IMR-90 (cell line): ENCODE results near the gene MROH2A. TPM values are rescaled to one million over a fixed set of nuclear protein-coding genes. Genes with fewer than 3 reads are reported as not detected.
"Not testable (repeated sequence)": the region's sequence is repeated elsewhere in the genome, so short reads cannot be mapped to it uniquely, and the experiment has no call there.

Source experiments
- ATAC-seq: fragments of 200-7000 bp; cut with Tn5 transposase; 2 replicates; pipeline ENCODE4 v1.9.1; 2020; ENCODE audit warnings: low read depth, mild to moderate bottlenecking, moderate library complexity
- BruUV-seq: library from RNA; stranded (reverse); fragments of 400-500 nt; replicated peaks from 2 replicates; lab custom pipeline; 2021; lab: Mats Ljungman, UMichigan
- CTCF ChIA-PET: fragments of 300-600 bp; formaldehyde crosslinking; extraction: SDS; loops from one replicate; lab custom pipeline; 2021; ENCODE audit warnings: antibody characterized with exemption; lab: Yijun Ruan, JAX
- POLR2A ChIA-PET: fragments of 300-600 bp; sonication (Branson Sonifier 250); formaldehyde crosslinking; loops from one replicate; lab custom pipeline; 2022; ENCODE audit warnings: antibody characterized with exemption; ENCODE audit not compliant: unreplicated experiment; lab: Charles Lee
- DNase-seq: peaks from one replicate; pipeline ENCODE4 v3.0.0; 2013
- H2AFZ ChIP-seq: replicated peaks from 2 replicates; pipeline ENCODE3; 2013; ENCODE audit warnings: low read length, mild to moderate bottlenecking; ENCODE audit not compliant: poor library complexity
- H2AK5ac ChIP-seq: 2 replicates; pipeline ENCODE4 v1.6.1; 2013; ENCODE audit warnings: low read depth, low read length, inconsistent platforms
- H2AK9ac ChIP-seq: replicated peaks from 2 replicates; pipeline ENCODE3; 2013; ENCODE audit warnings: mild to moderate bottlenecking, low read depth, low read length, moderate library complexity; ENCODE audit not compliant: poor library complexity
- H2BK120ac ChIP-seq: 2 replicates; pipeline ENCODE4 v1.6.1; 2013; ENCODE audit warnings: low read depth, low read length, inconsistent platforms
- H2BK15ac ChIP-seq: 3 replicates; pipeline ENCODE4 v1.6.1; 2013; ENCODE audit warnings: low read depth, low read length, inconsistent platforms
- H2BK20ac ChIP-seq: 2 replicates; pipeline ENCODE4 v1.6.1; 2013; ENCODE audit warnings: low read depth, mild to moderate bottlenecking, inconsistent platforms, low read length, moderate library complexity
- H2BK5ac ChIP-seq: 2 replicates; pipeline ENCODE4 v1.6.1; 2013; ENCODE audit warnings: mild to moderate bottlenecking, low read depth, low read length, inconsistent platforms; ENCODE audit not compliant: poor library complexity, severe bottlenecking
- H3K14ac ChIP-seq: replicated peaks from 2 replicates; pipeline ENCODE4 v1.6.1; 2013; ENCODE audit warnings: low read depth, low read length, inconsistent platforms
- H3K18ac ChIP-seq: 2 replicates; pipeline ENCODE4 v1.6.1; 2013; ENCODE audit warnings: low read depth, low read length, control low read depth
- H3K23ac ChIP-seq: 2 replicates; pipeline ENCODE4 v1.6.1; 2013; ENCODE audit warnings: low read depth, low read length, inconsistent platforms
- H3K27ac ChIP-seq: 2 replicates; pipeline ENCODE4 v1.5.1; 2013; ENCODE audit warnings: mild to moderate bottlenecking, control low read depth, low read length; ENCODE audit not compliant: insufficient read depth
- H3K27me3 ChIP-seq: 2 replicates; pipeline ENCODE4 v1.6.1; 2013; ENCODE audit warnings: low read length; ENCODE audit not compliant: control insufficient read depth, insufficient read depth
- H3K36me3 ChIP-seq: 2 replicates; pipeline ENCODE4 v1.6.1; 2013; ENCODE audit warnings: low read length, mixed read lengths; ENCODE audit not compliant: control insufficient read depth, insufficient read depth
- H3K4ac ChIP-seq: 2 replicates; pipeline ENCODE4 v1.6.1; 2013; ENCODE audit warnings: low read depth, low read length, inconsistent platforms
- H3K4me1 ChIP-seq: 2 replicates; pipeline ENCODE4 v1.6.1; 2013; ENCODE audit warnings: low read length, mixed read lengths; ENCODE audit not compliant: control insufficient read depth, insufficient read depth
- H3K4me2 ChIP-seq: 2 replicates; pipeline ENCODE4 v1.6.1; 2013; ENCODE audit warnings: low read depth, mild to moderate bottlenecking, control low read depth, low read length, moderate library complexity
- H3K4me3 ChIP-seq: 2 replicates; pipeline ENCODE4 v1.5.1; 2013; ENCODE audit warnings: low read depth, mild to moderate bottlenecking, control low read depth, low read length, moderate library complexity; ENCODE audit not compliant: insufficient read depth
- H3K56ac ChIP-seq: 2 replicates; pipeline ENCODE4 v1.6.1; 2013; ENCODE audit warnings: low read length, inconsistent platforms; ENCODE audit not compliant: insufficient read depth; ENCODE audit errors: extremely low read depth
- H3K79me1 ChIP-seq, 2 experiments: 2 replicates each; pipeline ENCODE4 v1.6.1; 2013; ENCODE audit warnings: low read length in 2 of 2, inconsistent platforms in 1 of 2, low read depth in 1 of 2
- H3K9ac ChIP-seq: 2 replicates; pipeline ENCODE4 v1.6.1; 2013; ENCODE audit warnings: low read depth, low read length, control low read depth
- H3K9me1 ChIP-seq: 2 replicates; pipeline ENCODE4 v1.6.1; 2013; ENCODE audit warnings: low read length, inconsistent platforms; ENCODE audit not compliant: insufficient read depth
- H3K9me3 ChIP-seq: 2 replicates; pipeline ENCODE4 v1.6.1; 2013; ENCODE audit warnings: low read length; ENCODE audit not compliant: control insufficient read depth, insufficient read depth
- H4K20me1 ChIP-seq: 2 replicates; pipeline ENCODE4 v1.6.1; 2013; ENCODE audit warnings: low read length, inconsistent platforms; ENCODE audit not compliant: insufficient read depth
- H4K5ac ChIP-seq: 2 replicates; pipeline ENCODE4 v1.6.1; 2013; ENCODE audit warnings: mild to moderate bottlenecking, low read depth, low read length, control low read depth
- H4K8ac ChIP-seq, 2 experiments: 2 replicates each; pipeline ENCODE4 v1.6.1; 2013; ENCODE audit warnings: low read depth in 2 of 2, low read length in 2 of 2, control low read depth in 1 of 2, inconsistent platforms in 1 of 2
- H4K91ac ChIP-seq: 2 replicates; pipeline ENCODE4 v1.6.1; 2013; ENCODE audit warnings: low read depth, low read length, inconsistent platforms; ENCODE audit not compliant: insufficient read depth
- WGBS, 2 experiments: methylation state at CpG; one replicate each; pipeline versions ENCODE4 v1.1.5 to v1.1.7; 2013; ENCODE audit warnings: missing lambda C conversion rate in 2 of 2; ENCODE audit not compliant: insufficient read length in 1 of 2; ENCODE audit errors: extremely low coverage in 2 of 2; 5-methylcytosine and 5-hydroxymethylcytosine counted together
- dilution Hi-C: fragments of 300-500 bp; cut with HindIII; formaldehyde crosslinking; loops from one replicate; pipeline ENCODE4 v1.14.3; 2018; ENCODE audit warnings: low sequenced_read_pairs; ENCODE audit not compliant: unreplicated experiment
- in situ Hi-C: fragments of 300-500 bp; cut with MboI; formaldehyde crosslinking; loops from 3 replicates; pipeline ENCODE4 v1.14.3; 2019; ENCODE audit warnings: low sequenced_read_pairs, inconsistent platforms, mixed read lengths
- intact Hi-C: fragments of 100-400 bp; cut with micrococcal nuclease; formaldehyde crosslinking; loops from 2 replicates; pipeline ENCODE4 v1.10.0; 2022
- polyA plus RNA-seq, 3 experiments: library from polyadenylated mRNA; depleted of rRNA; stranded (reverse); fragments of >200 nt; gene quantifications; 2 replicates each; pipeline ENCODE4 v1.2.3, GENCODE V29; 2012; ENCODE audit warnings: low replicate concordance in 1 of 3
- total RNA-seq: library from RNA; depleted of rRNA; stranded (reverse); fragments of >200 nt; gene quantifications from 2 replicates; pipeline ENCODE4 v1.2.3, GENCODE V29; 2012

The MROH2A gene
- total and polyA plus RNA-seq, 2 of the 4 experiments (the other 2 are of a cell fraction): not detected

GRCh38 chr2:233872125-233872524 is 94.0 kb downstream of the MROH2A start:
- H2AK5ac ChIP-seq, H3K79me1 ChIP-seq, intact Hi-C loops, H2AFZ ChIP-seq, H4K8ac ChIP-seq, H3K14ac ChIP-seq, H3K36me3 ChIP-seq, H3K4me3 ChIP-seq, dilution Hi-C loops, H3K9me3 ChIP-seq, H3K9me1 ChIP-seq, H3K9ac ChIP-seq, H3K56ac ChIP-seq, H3K4me1 ChIP-seq, BruUV-seq, H4K91ac ChIP-seq, in situ Hi-C loops, H4K5ac ChIP-seq, ATAC-seq, H3K23ac ChIP-seq, H3K27me3 ChIP-seq, POLR2A ChIA-PET, H3K18ac ChIP-seq, H2BK20ac ChIP-seq, H3K4ac ChIP-seq, H2BK5ac ChIP-seq, H3K4me2 ChIP-seq, H2BK120ac ChIP-seq, H3K27ac ChIP-seq, H4K20me1 ChIP-seq, H2BK15ac ChIP-seq, H2AK9ac ChIP-seq, DNase-seq, CTCF ChIA-PET: not testable (repeated sequence)
- whole genome bisulfite sequencing, 2 experiments: no CpG with 5 or more reads among the region's 2 CpGs
